ENCODE results near the gene MBD3.

GRCh38 chr19:1532003-1532402 is 60.7 kb downstream of the MBD3 start:
- TF ChIP-seq CTCF (IDR thresholded peaks at IDR 0.05) = no peak
- no peak for TF ChIP-seq EZH2 (IDR thresholded peaks at IDR 0.05)
- no peak for TF ChIP-seq EZH2phosphoT487 (IDR thresholded peaks at IDR 0.05)
